GM21447 (cell line): ENCODE data around the gene KCNJ4.
"Not testable (repeated sequence)": the region's sequence is repeated elsewhere in the genome, so short reads cannot be mapped to it uniquely, and the experiment has no call there.

Experiments
- ATAC-seq: cut with Tn5 transposase; IDR thresholded peaks from one replicate; pipeline ENCODE4 v1.9.1; 2021; ENCODE audit not compliant: unreplicated experiment

KCNJ4 gene

GRCh38 chr22:38471237-38471636, 16.2 kb upstream of the KCNJ4 start:
- ATAC-seq: no peak

GRCh38 chr22:38470179-38470578, 15.2 kb upstream of the KCNJ4 start:
- ATAC-seq: not testable (repeated sequence)

- no peak for ATAC-seq
Observed at GRCh38 chr22:38469306-38469781, 14.3 kb upstream of the KCNJ4 start.

GRCh38 chr22:38468443-38469305, 13.7 kb upstream of the KCNJ4 start:
- no peak for ATAC-seq

- no peak for ATAC-seq
Observed at GRCh38 chr22:38467904-38468442, 13.0 kb upstream of the KCNJ4 start, which contains the start of gene KDELR3. Gene KDELR3, plus strand, starts transcription at chr22:38468096. Its CDS starts 138 bp downstream, at chr22:38468234.

- ATAC-seq: no peak
Observed at GRCh38 chr22:38467438-38467903, 12.5 kb upstream of the KCNJ4 start.

GRCh38 chr22:38465673-38466490, 10.9 kb upstream of the KCNJ4 start:
- ATAC-seq: no peak

- no peak for ATAC-seq
Observed at GRCh38 chr22:38464992-38465672, 10.1 kb upstream of the KCNJ4 start.

GRCh38 chr22:38462960-38463784, 8.2 kb upstream of the KCNJ4 start:
- ATAC-seq: no peak

GRCh38 chr22:38461414-38462081, 6.5 kb upstream of the KCNJ4 start:
- no peak for ATAC-seq

- ATAC-seq: no peak
Observed at GRCh38 chr22:38461057-38461413, 6.0 kb upstream of the KCNJ4 start.

GRCh38 chr22:38460426-38460840, 5.4 kb upstream of the KCNJ4 start:
- ATAC-seq: no peak

GRCh38 chr22:38456841-38457699, 2.1 kb upstream of the KCNJ4 start:
- no peak for ATAC-seq

GRCh38 chr22:38456272-38456835, 1.4 kb upstream of the KCNJ4 start:
- no peak for ATAC-seq

- no peak for ATAC-seq
Observed at GRCh38 chr22:38455530-38456271, 702 bp upstream of the KCNJ4 start.

GRCh38 chr22:38454353-38455075, 485 bp downstream of the KCNJ4 start:
- no peak for ATAC-seq

GRCh38 chr22:38453996-38454352, 1.0 kb downstream of the KCNJ4 start:
- no peak for ATAC-seq
